HEK293 (cell line): ENCODE data around the gene PHF21A.
A peak's percentile ranks its signal among the peaks of the same experiment; 100 is the strongest.

Experiments used
- CTCF ChIA-PET: fragments of 350-600 bp; formaldehyde crosslinking; extraction: SDS; loops from one replicate; lab custom pipeline; 2021; ENCODE audit warnings: antibody characterized with exemption; lab: Yijun Ruan, JAX
- POLR2A ChIA-PET: fragments of 300-600 bp; formaldehyde crosslinking; extraction: SDS; loops from one replicate; lab custom pipeline; 2020; ENCODE audit warnings: antibody characterized with exemption, inconsistent platforms; lab: Yijun Ruan, JAX
- H3K27ac ChIP-seq: fragments of 200-500 bp; sonication (Bioruptor generic); 2 replicates; pipeline ENCODE4 v1.5.1; 2014; ENCODE audit warnings: low read depth, low read length, control low read depth, inconsistent platforms; ENCODE audit errors: extremely low read depth
- H3K36me3 ChIP-seq, 2 experiments: fragments of 200-500 bp in 1 of 2; sonication (Bioruptor generic) in 1 of 2; 1 replicate in 1 of 2; 2 replicates in 1 of 2; pipeline ENCODE4 v1.5.1; 2014 to 2017; ENCODE audit warnings: inconsistent platforms in 2 of 2, low read length in 2 of 2; ENCODE audit not compliant: control insufficient read depth in 2 of 2, insufficient read depth in 1 of 2
- H3K4me1 ChIP-seq: fragments of 200-500 bp; sonication (Bioruptor generic); 2 replicates; pipeline ENCODE4 v1.5.1; 2014; ENCODE audit warnings: mild to moderate bottlenecking, low read length, inconsistent platforms; ENCODE audit not compliant: control insufficient read depth, insufficient read depth
- H3K4me3 ChIP-seq: 2 replicates; pipeline ENCODE4 v1.5.1; 2011; ENCODE audit warnings: low read depth, mild to moderate bottlenecking, control low read depth, low read length, moderate library complexity
- H3K9me3 ChIP-seq: fragments of 200-500 bp; sonication (Bioruptor generic); 2 replicates; pipeline ENCODE4 v1.5.1; 2014; ENCODE audit warnings: low read depth, low read length, inconsistent platforms; ENCODE audit not compliant: control insufficient read depth, insufficient read depth
- FEZF1 ChIP-seq: fragments of 450-650 bp; formaldehyde crosslinking; IDR thresholded peaks from 2 replicates; pipeline ENCODE4 v1.5.1; 2016; ENCODE audit warnings: missing biosample characterization, missing genetic modification characterization
- GLIS2 ChIP-seq: fragments of 450-650 bp; formaldehyde crosslinking; IDR thresholded peaks from 2 replicates; pipeline ENCODE4 v1.5.1; 2016; ENCODE audit warnings: missing biosample characterization, missing genetic modification characterization
- HOXC10 ChIP-seq: sonication (generic); formaldehyde crosslinking; IDR thresholded peaks from 2 replicates; pipeline ENCODE4 v1.8.1; 2023; ENCODE audit warnings: mild to moderate bottlenecking, missing genetic modification reagents
- RBAK ChIP-seq: fragments of 450-650 bp; formaldehyde crosslinking; IDR thresholded peaks from 2 replicates; pipeline ENCODE4 v1.5.1; 2016; ENCODE audit warnings: missing biosample characterization, missing genetic modification characterization
- SCRT2 ChIP-seq: fragments of 450-650 bp; formaldehyde crosslinking; IDR thresholded peaks from 2 replicates; pipeline ENCODE4 v1.5.1; 2016; ENCODE audit warnings: missing biosample characterization, missing genetic modification characterization
- ZBTB10 ChIP-seq: fragments of 450-650 bp; formaldehyde crosslinking; IDR thresholded peaks from 2 replicates; pipeline ENCODE4 v1.5.1; 2016; ENCODE audit warnings: missing biosample characterization, missing genetic modification characterization
- ZNF169 ChIP-seq: fragments of 450-650 bp; formaldehyde crosslinking; IDR thresholded peaks from 2 replicates; pipeline ENCODE4 v1.5.1; 2016; ENCODE audit warnings: missing biosample characterization, missing genetic modification characterization
- ZNF510 ChIP-seq: fragments of 450-650 bp; formaldehyde crosslinking; IDR thresholded peaks from 2 replicates; pipeline ENCODE4 v1.5.1; 2018; ENCODE audit warnings: mild to moderate bottlenecking, missing genetic modification characterization, missing biosample characterization; ENCODE audit not compliant: insufficient replicate concordance
- ZNF645 ChIP-seq: fragments of 450-650 bp; formaldehyde crosslinking; IDR thresholded peaks from 2 replicates; pipeline ENCODE4; 2016; ENCODE audit warnings: missing biosample characterization, missing genetic modification characterization
- TF ChIP-seq, protein P1 (sequence below): fragments of 450-650 bp; formaldehyde crosslinking; IDR thresholded peaks from 2 replicates; pipeline ENCODE4 v1.5.1; 2016; ENCODE audit warnings: missing biosample characterization, missing genetic modification characterization
- TF ChIP-seq, protein P2 (sequence below): fragments of 450-650 bp; formaldehyde crosslinking; IDR thresholded peaks from 2 replicates; pipeline ENCODE4 v1.5.1; 2016; ENCODE audit warnings: missing biosample characterization, missing genetic modification characterization, borderline replicate concordance
- TF ChIP-seq, protein P3 (sequence below): fragments of 450-650 bp; formaldehyde crosslinking; IDR thresholded peaks from 2 replicates; pipeline ENCODE4 v1.5.1; 2016; ENCODE audit warnings: missing biosample characterization, missing genetic modification characterization
- TF ChIP-seq, protein P4 (sequence below): fragments of 450-650 bp; formaldehyde crosslinking; IDR thresholded peaks from 2 replicates; pipeline ENCODE4 v1.5.1; 2017; ENCODE audit warnings: missing biosample characterization, missing genetic modification characterization

Gene PHF21A

GRCh38 chr11:45905095-45905494 lies 216.2 kb downstream of the PHF21A start:
- ChIA-PET POLR2A (no interaction called here), CTCF (no interaction called here)
- H3K36me3 ChIP-seq = peaks cover 0 to 41% of the 10 kb centered on the region in 2 experiments; a peak in 1 of 3 replicates
- H3K4me1 ChIP-seq = no peaks in the 10 kb centered on the region
- H3K9me3 ChIP-seq = no peaks in the 10 kb centered on the region
- TF ChIP-seq ZNF645 (no peak), FEZF1 (no peak), ZNF510 (no peak), HOXC10 (CRISPR knock-in tag) (no peak)
- H3K4me3 ChIP-seq = no peak overlapping the region
- no peak overlapping the region for H3K27ac ChIP-seq

DNA sequence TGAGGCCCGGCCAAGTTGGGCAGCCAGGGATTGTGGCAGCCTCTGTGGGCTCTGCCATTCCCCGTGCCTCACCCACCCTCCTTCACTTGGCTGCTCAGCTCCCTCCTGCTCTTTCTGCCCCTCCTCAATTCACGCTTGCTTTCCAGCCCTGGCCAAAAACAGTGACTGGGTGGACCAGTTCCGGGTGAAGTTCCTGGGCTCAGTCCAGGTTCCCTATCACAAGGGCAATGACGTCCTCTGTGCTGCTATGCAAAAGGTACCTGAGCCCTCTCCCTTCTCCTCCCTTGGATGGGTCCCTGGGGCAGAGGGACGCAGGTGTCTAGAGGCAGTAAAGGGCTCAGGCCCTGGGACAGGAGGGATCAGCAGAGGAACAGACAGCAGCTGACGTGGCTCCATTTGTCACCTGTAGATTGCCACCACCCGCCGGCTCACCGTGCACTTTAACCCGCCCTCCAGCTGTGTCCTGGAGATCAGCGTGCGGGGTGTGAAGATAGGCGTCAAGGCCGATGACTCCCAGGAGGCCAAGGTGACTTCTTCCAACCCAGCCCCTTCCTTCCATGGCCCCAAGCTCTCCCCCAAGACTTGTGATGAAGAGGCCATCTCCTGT lies 216.8 kb downstream of the PHF21A start:
- Histone ChIP-seq H3K4me3 (no peak overlapping the region), H3K4me1 (no peaks in the 10 kb centered on the region), H3K36me3 (peaks cover 0 to 34% of the 10 kb centered on the region in 2 experiments; a peak in 1 of 3 replicates), H3K27ac (no peak overlapping the region), H3K9me3 (no peaks in the 10 kb centered on the region)
- TF ChIP-seq, protein P1, sequence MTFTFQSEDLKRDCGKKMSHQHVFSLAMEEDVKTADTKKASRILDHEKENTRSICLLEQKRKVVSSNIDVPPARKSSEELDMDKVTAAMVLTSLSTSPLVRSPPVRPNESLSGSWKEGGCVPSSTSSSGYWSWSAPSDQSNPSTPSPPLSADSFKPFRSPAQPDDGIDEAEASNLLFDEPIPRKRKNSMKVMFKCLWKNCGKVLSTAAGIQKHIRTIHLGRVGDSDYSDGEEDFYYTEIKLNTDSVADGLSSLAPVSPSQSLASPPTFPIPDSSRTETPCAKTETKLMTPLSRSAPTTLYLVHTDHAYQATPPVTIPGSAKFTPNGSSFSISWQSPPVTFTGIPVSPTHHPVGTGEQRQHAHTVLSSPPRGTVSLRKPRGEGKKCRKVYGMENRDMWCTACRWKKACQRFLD (tag by site-specific recombination) = no peak
- peak; percentile 41; the same call in 1 of the 2 replicates for TF ChIP-seq SCRT2 (tag by site-specific recombination)
- CTCF ChIA-PET = no interaction called here
- POLR2A ChIA-PET = no interaction called here

DNA sequence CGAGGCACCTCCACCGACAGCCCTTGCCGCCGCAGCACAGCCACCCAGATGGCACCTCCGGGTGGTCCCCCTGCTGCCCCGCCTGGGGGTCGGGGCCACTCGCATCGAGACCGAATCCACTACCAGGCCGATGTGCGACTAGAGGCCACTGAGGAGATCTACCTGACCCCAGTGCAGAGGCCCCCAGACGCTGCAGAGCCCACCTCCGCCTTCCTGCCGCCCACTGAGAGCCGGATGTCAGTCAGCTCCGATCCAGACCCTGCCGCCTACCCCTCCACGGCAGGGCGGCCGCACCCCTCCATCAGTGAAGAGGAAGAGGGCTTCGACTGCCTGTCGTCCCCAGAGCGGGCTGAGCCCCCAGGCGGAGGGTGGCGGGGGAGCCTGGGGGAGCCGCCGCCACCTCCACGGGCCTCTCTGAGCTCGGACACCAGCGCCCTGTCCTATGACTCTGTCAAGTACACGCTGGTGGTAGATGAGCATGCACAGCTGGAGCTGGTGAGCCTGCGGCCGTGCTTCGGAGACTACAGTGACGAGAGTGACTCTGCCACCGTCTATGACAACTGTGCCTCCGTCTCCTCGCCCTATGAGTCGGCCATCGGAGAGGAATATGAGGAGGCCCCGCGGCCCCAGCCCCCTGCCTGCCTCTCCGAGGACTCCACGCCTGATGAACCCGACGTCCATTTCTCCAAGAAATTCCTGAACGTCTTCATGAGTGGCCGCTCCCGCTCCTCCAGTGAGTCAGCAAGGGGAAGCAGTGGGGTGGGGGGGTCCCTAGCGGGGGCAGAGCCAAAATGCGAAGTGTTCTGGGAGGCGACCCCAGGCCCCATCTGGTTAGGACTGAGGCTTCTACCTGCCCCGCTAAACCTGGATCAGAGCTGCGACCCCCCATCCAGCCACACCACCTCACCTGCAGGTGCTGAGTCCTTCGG lies 218.5 kb downstream of the PHF21A start:
- Histone ChIP-seq H3K4me3 (no peak overlapping the region), H3K36me3 (peaks cover 0 to 29% of the 10 kb centered on the region in 2 experiments; a peak in 1 of 3 replicates), H3K9me3 (no peaks in the 10 kb centered on the region), H3K4me1 (peaks cover 4% of the 10 kb centered on the region; the same call in 1 of the 2 replicates), H3K27ac (no peak overlapping the region)
- POLR2A ChIA-PET = no interaction called here
- CTCF ChIA-PET = no interaction called here
- TF ChIP-seq GLIS2 (tag by site-specific recombination) (peak; percentile 35; the same call in 1 of the 2 replicates), RBAK (tag by site-specific recombination) (no peak)
- TF ChIP-seq, protein P2, sequence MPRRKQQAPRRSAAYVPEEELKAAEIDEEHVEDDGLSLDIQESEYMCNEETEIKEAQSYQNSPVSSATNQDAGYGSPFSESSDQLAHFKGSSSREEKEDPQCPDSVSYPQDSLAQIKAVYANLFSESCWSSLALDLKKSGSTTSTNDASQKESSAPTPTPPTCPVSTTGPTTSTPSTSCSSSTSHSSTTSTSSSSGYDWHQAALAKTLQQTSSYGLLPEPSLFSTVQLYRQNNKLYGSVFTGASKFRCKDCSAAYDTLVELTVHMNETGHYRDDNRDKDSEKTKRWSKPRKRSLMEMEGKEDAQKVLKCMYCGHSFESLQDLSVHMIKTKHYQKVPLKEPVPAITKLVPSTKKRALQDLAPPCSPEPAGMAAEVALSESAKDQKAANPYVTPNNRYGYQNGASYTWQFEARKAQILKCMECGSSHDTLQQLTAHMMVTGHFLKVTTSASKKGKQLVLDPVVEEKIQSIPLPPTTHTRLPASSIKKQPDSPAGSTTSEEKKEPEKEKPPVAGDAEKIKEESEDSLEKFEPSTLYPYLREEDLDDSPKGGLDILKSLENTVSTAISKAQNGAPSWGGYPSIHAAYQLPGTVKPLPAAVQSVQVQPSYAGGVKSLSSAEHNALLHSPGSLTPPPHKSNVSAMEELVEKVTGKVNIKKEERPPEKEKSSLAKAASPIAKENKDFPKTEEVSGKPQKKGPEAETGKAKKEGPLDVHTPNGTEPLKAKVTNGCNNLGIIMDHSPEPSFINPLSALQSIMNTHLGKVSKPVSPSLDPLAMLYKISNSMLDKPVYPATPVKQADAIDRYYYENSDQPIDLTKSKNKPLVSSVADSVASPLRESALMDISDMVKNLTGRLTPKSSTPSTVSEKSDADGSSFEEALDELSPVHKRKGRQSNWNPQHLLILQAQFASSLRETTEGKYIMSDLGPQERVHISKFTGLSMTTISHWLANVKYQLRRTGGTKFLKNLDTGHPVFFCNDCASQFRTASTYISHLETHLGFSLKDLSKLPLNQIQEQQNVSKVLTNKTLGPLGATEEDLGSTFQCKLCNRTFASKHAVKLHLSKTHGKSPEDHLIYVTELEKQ (tag by site-specific recombination) = no peak

DNA sequence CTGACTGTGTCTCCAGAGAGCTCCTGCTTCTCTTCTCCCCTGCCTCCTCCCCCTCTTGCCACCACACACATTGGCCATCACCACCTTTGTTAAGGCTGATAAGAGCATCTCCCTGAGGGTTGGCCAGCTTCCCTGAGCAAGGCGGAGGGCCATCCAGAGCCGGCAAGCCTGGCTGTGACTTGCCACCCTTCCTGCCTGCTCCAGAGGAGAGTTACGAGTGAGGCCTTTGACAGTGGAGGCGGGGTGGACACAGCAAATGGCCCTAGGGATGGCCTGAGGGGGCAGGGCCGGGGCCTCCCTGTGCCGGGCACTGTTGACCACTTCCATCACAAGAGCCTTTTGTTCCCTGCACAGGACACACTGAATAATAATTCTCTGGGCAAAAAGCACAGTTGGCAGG lies 219.6 kb downstream of the PHF21A start:
- CTCF ChIA-PET = interaction anchor here (0.7 to 1.2 kb wide), 2 partner anchors 28 to 91 kb away, joined by 4 read pairs; no protein-coding TSS in a partner anchor
- H3K36me3 ChIP-seq = peaks cover 0 to 29% of the 10 kb centered on the region in 2 experiments; a peak in 1 of 3 replicates
- H3K27ac ChIP-seq = no peak overlapping the region
- POLR2A ChIA-PET = interaction anchor here (1.6 kb wide), 1 partner anchor 16 kb away, joined by 8 read pairs; the partner anchor contains the start of gene PEX16
- no peak overlapping the region for H3K4me3 ChIP-seq
- H3K4me1 ChIP-seq = peaks cover 4% of the 10 kb centered on the region; the same call in 1 of the 2 replicates
- TF ChIP-seq, protein P3, sequence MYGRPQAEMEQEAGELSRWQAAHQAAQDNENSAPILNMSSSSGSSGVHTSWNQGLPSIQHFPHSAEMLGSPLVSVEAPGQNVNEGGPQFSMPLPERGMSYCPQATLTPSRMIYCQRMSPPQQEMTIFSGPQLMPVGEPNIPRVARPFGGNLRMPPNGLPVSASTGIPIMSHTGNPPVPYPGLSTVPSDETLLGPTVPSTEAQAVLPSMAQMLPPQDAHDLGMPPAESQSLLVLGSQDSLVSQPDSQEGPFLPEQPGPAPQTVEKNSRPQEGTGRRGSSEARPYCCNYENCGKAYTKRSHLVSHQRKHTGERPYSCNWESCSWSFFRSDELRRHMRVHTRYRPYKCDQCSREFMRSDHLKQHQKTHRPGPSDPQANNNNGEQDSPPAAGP = no peak
- TF ChIP-seq ZNF169 (tag by site-specific recombination) = no peak
- no peak for TF ChIP-seq ZBTB10 (tag by site-specific recombination)
- TF ChIP-seq, protein P4, sequence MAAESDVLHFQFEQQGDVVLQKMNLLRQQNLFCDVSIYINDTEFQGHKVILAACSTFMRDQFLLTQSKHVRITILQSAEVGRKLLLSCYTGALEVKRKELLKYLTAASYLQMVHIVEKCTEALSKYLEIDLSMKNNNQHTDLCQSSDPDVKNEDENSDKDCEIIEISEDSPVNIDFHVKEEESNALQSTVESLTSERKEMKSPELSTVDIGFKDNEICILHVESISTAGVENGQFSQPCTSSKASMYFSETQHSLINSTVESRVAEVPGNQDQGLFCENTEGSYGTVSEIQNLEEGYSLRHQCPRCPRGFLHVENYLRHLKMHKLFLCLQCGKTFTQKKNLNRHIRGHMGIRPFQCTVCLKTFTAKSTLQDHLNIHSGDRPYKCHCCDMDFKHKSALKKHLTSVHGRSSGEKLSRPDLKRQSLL (tag by site-specific recombination) = no peak
- H3K9me3 ChIP-seq = no peaks in the 10 kb centered on the region
